Fibroblast of pulmonary artery (primary cell): Measurements from ENCODE around the gene MYO10.
A peak's percentile ranks its signal among the peaks of the same experiment; 100 is the strongest.

Source experiments
- DNase-seq: peaks from one replicate; pipeline ENCODE4 v3.0.0-alpha.2; 2010; ENCODE audit warnings: low read depth
- H3K4me3 ChIP-seq: replicated peaks from 2 replicates; pipeline ENCODE4 v1.5.1; 2011; ENCODE audit warnings: low read depth, mild to moderate bottlenecking, control low read depth, low read length, moderate library complexity
- CTCF ChIP-seq: IDR thresholded peaks from 2 replicates; pipeline ENCODE4 v1.5.1; 2011; ENCODE audit warnings: mild to moderate bottlenecking, control low read depth, low read length, inconsistent platforms; ENCODE audit errors: missing control alignments

Gene MYO10

GRCh38 chr5:16901021-16901644 lies 35.0 kb downstream of the MYO10 start:
- H3K4me3 ChIP-seq, result no peak overlapping the region
- no peak for TF ChIP-seq CTCF
- DNase-seq, result no peak

GRCh38 chr5:16899171-16899570 lies 36.9 kb downstream of the MYO10 start:
- DNase-seq, result no peak
- no peak for TF ChIP-seq CTCF
- no peak overlapping the region for H3K4me3 ChIP-seq

GRCh38 chr5:16897800-16898199 lies 38.3 kb downstream of the MYO10 start:
- no peak for DNase-seq
- no peak for TF ChIP-seq CTCF

GRCh38 chr5:16897284-16897704 lies 38.8 kb downstream of the MYO10 start:
- H3K4me3 ChIP-seq, result no peak overlapping the region
- DNase-seq, result peak; percentile 74
- TF ChIP-seq CTCF, result no peak

More at GRCh38 chr5:16897800-16898199, 38.3 kb downstream of the MYO10 start:
- no peak overlapping the region for H3K4me3 ChIP-seq

GRCh38 chr5:16896767-16897166 lies 39.3 kb downstream of the MYO10 start:
- DNase-seq, result no peak
- TF ChIP-seq CTCF, result no peak
- no peak overlapping the region for H3K4me3 ChIP-seq

- TF ChIP-seq CTCF, result no peak
- peak; percentile 71 for DNase-seq
- no peak overlapping the region for H3K4me3 ChIP-seq
These were observed 41.6 kb downstream of the MYO10 start for GRCh38 chr5:16894236-16895057.

GRCh38 chr5:16891033-16891432 lies 45.1 kb downstream of the MYO10 start:
- no peak overlapping the region for H3K4me3 ChIP-seq
- TF ChIP-seq CTCF, result no peak
- no peak for DNase-seq
